ENCODE data around the gene MSI1.

The MSI1 gene

DNA sequence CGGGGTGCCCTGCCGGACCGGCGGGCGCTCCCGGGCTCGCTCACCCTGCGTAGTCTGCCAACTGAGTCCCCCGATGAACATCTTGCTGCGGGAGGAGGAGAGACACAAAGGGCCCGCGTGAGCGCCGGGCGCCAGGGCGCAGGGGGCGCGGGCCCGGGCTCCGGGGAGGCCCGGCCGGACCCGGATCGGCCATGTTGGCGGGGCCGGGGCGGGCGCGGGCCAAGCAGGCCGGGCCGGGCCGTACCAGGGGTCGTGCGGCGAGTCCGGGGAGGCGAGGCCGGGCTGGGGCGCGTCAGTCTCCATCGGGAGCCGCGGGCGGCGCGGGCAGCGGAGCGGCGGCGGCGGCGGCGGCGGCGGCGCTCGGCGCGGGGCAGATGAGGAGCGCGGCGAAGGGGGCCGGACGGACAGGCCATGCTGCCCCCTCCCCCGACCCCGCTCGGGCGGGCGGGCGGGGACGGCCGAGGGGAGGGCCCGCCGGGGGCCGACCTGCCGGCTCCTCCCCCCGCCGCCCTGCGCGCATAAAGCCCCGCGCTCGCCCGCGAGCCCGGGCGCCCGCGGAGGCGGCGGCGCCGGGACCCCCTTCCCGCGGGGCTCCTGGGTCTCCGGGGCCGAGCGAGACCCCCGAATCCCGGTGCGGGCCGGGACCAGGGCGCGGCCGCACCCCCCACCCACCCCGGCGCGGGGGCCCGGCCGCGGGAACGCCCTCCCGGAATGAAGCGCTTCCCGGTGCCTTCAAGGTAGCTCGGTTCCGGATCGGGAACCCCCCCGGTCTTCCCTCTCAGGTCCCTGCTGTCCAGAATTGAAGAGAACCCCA is at the start of gene MSI1:
Gene MSI1, minus strand, starts transcription at position 376 of the 814 bp plus-strand sequence. Its CDS starts 73 bp downstream, at position 303.
- no peak for DNase-seq (ENCODE audit: low spot score)

DNA sequence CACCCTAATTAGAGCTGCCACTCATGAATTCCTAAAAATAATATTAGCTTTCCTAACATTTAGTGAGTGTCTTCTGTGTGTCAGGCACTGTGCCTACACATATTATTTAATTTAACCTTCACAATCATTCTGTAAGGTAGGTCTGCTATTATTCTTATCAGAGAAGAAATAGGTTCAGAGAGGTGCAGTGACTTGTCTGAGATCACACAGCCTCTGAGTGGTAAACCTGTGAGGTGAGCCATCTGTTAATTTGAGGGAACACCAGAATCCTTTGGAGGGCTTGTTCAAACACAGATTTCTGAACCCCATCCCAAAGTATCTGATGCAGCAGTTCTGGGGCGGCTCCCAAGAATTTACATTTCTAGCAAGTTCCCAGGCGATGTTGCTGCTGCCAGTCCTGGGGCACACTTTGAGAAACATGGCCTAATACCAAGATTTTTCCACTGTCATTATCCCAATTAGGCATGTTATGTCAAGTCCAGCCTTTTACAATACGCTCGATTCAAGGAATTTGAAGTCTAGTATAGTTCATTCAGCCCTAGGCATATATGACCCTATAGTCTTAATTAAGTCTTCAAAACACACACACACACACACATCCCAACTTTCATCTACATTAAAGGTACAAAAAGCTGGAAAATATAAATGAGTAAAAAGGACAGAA is 49.1 kb upstream of the MSI1 start:
- no peak for DNase-seq (ENCODE audit: low spot score)

DNA sequence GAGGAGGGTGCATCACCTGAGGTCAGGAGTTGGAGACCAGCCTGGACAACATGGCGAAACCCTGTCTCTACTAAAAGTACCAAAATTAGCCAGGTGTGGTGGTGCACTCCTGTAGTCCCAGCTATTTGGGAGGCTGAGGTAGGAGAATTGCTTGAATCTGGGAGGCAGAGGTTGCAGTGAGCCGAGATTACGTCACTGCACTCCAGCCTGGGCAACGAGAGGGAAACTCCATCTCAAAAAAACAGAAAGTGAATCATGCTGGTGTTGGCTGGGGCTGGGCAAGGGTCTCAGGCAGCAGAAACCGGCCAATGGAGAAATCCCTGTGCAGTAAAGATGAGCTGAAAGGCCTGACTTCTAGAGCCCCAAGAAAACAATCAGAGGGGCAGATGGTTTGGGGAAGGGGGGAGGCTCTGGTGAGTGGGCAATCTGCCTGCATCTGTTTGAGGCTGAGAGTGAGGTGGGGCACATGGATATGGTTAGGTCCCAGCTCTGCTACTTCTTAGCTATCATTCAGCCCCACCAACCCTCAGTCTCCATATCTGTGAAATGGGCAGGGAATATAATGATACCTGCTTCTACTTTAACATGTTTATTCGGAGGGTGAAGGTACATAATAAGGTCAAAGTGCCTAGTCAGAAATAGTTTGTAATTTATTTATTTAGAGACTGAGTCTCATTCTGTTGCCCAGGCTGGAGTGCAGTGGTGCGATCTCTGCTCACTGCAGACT is 47.7 kb upstream of the MSI1 start:
- DNase-seq (ENCODE audit: low spot score), result no peak

DNA sequence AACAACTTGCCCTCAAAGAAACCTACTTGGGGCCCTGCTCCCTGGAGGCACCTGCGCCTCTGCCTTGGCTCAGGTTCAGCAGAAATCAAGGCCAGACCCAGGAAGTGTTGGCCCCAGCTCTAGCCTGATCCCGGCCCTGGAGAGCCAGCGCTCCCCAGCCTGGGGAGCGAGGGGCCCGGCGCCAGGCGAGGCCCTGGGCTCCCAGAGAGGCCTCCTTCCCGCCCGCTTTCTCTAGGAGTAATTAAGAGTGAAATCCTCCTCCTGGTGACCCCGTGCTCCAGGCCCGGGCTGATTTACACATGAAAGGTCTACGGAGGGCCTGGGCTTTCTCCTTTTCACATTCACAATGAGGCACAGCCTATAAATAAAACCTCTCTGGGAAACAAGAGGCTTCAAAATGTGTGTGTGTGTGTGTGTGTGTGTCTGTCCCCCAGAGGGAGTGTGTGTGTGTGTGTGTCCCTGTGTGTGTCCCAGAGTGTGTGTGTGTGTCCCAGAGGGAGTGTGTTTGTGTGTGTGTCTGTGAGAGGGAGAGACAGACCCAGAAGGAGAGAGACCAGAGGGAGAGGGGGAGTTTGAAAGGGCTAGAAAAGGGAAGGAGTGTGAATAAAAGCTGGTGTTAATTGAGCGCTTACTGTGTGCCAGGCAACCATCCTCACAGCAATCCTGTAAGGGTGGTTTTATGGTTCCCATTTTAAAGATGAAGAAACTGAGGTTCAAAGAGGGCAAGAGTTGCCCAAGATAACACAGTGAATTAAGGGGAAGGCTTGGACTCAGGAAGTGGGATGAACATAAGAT is 45.1 kb upstream of the MSI1 start:
- DNase-seq (ENCODE audit: low spot score), result no peak

DNA sequence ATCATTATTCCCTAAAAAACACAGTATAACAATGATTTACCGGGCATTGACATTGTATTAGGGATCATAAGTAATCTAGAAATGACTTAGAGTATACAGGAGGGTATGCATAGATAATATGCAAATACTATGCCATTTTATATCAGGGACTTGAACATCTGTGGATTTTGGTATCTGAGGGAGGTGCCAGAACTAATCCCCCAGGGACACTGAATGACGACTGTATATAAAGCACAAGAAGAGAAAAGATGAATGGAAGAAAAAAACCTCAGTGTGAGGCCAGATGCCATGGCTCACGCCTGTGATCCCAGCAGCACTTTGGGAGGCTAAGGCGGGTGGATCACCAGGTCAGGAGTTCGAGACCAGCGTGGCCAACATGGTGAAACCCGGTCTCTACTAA is 43.5 kb upstream of the MSI1 start:
- no peak for DNase-seq (ENCODE audit: low spot score)

DNA sequence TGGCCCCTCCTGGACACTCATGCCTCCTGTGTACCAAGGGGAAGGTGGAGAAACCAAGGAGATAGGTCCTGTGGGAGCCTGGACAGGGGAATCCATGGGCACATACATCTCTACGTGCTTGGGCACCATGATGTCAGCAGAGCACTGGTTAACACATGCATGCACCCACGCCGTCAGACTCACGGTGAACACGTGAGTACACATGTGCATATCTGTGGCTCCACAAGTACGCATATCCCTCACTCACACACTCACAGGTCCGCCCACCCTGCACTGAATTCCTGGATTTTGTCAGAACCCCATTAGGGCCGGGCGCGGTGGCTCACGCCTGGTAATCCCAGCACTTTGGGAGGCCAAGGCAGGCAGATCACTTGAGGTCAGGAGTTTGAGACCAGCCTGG is 39.8 kb upstream of the MSI1 start:
- no peak for DNase-seq (ENCODE audit: low spot score)

DNA sequence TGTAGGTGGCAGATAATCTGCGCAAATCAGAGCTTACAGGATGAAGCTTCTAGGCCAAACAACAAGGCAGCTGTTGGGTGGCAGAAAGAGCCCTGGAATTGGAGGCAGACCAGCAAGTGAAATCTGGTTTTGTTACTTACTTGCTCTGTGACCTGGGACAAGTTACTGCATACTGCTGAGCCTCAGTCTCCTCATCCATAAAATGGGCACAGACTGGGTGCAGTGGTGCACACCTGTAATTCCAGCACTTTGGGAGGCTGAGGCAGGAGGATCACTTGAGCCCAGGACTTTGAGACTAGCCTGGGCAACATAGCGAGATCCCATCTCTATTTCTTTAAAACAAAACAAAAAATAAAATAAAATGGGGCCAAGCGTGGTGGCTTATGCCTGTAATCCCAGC is 37.6 kb upstream of the MSI1 start:
- DNase-seq (ENCODE audit: low spot score), result no peak

DNA sequence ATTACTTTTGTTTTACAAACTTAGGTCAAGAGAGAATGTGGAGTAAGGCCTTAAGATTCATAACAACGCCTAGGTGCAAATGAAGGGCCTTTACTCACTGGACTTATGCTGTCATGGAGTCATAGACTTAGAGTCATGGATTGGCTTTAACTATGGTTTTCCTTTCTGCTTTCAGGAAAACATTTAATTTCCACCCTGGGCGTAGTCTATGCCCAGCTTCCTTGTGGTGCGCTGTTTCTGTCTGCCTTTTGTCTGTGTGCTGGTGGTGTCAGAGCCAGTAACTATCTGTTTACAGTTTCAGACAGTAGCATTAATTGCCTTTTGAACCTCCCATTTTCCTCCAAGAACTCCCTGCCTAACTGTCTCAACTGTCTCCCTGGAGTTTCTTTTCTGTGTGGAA is 37.1 kb upstream of the MSI1 start:
- no peak for DNase-seq (ENCODE audit: low spot score)

DNA sequence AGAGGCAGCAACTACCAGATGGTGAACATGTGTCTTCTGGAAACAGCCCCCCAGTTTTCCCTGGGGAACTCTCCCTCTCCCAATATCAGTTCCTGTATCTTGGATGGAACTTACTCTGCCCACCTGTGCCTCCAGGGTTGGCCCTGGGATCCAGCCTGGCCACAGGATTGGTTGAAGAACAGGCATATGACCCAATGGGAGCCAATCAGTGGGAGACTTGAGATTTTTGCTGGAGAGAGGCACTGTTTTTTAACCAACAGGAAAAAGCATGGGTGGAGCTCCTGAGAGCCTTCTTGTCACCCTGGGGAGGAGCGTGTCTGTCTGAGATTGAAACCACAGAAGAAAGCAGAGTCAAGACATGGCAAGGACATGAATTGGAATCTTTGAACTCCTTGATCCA is 35.3 kb upstream of the MSI1 start:
- no peak for DNase-seq (ENCODE audit: low spot score)

DNA sequence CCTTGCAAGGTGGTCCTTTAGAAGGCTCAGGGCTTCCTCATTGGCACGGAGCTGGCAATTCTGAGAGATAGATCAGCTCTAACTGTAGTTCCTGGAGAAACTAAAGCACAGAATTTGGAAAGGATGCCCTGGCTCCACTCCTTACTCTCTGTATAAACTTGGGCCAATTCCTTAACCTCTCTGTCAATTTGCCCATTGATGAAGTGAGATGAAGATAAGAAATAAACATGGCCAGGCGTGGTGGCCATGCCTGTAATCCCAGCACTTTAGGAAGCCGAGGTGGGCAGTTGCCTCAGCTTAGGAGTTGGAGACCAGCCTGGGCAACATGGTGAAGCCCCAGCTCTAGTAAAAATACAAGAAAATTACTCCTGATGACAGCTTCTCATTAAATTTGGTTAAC is 34.9 kb upstream of the MSI1 start:
- DNase-seq (ENCODE audit: low spot score), result no peak

DNA sequence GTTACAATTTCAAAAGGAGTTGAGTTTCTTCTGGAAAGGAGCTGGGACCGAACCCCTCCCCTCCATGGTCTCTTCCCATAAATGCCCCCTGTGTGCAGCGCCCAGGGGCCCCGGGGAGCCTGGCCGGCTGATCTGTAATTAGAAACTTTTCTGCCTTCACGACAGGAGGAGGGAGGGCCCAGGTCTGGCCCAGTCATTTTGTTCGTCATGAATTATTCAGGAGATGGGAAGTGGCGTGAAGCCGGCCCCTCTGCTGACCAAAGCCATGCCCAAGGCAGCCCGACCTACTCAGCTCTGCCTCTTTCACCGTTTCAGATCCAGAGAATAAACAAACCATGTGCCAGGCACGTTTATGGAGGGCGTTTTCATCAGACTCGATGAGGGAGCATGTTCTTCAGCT is 33.3 kb upstream of the MSI1 start:
- no peak for DNase-seq (ENCODE audit: low spot score)

DNA sequence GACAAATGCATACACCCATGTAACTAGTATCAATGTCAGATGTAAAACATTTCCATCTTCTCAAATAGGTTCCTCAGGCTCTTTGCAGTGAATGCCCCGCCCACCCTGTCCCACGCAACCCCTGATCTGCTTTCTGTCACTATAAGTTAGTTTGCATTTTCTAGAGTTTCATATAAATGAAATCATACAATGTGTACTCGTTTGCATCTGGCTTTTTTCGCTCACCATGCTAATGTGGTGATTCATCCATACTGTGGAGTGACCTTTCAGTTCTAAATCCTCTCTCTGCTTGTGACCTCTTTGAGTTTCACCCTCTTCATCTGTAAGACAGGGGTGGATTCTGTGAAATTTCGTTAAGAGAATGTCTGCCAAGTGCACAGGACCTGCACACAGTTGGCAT is 30.6 kb upstream of the MSI1 start:
- DNase-seq (ENCODE audit: low spot score), result no peak

DNA sequence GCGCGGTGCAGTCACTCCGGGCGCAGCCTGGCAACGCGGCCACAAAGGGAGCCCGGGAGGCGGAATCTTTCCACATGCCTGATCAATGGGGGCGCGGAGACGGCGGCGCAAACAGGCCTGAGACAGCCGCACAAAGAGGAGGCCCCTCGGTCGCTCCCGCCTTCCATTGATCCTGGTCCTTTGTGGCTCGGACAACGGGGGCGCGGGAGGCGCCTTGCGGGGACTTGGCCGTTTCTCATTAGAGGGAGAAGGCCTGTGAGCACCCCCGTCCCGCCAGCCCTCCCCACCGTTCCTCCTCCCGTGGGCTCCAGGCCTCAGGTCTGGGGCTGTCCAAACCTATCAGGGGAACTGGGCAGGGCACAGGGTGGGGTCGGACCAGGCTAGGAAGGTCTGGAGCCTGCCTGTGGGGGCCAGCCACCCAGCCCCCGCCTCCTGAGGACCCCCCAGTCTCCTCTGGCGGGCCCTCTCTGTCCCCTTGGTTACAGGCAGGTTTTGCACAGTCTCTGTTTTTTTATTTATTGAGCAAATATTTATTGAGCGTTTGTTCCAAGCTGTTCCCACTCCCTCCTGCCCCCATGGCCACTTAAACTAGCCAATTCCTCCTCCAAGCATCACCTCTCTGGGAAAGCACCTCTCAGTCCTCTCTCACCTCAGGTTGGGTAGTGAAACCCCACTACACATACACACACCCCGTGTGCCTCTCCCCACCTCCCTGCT is 29.0 kb upstream of the MSI1 start:
- no peak for DNase-seq (ENCODE audit: low spot score)

DNA sequence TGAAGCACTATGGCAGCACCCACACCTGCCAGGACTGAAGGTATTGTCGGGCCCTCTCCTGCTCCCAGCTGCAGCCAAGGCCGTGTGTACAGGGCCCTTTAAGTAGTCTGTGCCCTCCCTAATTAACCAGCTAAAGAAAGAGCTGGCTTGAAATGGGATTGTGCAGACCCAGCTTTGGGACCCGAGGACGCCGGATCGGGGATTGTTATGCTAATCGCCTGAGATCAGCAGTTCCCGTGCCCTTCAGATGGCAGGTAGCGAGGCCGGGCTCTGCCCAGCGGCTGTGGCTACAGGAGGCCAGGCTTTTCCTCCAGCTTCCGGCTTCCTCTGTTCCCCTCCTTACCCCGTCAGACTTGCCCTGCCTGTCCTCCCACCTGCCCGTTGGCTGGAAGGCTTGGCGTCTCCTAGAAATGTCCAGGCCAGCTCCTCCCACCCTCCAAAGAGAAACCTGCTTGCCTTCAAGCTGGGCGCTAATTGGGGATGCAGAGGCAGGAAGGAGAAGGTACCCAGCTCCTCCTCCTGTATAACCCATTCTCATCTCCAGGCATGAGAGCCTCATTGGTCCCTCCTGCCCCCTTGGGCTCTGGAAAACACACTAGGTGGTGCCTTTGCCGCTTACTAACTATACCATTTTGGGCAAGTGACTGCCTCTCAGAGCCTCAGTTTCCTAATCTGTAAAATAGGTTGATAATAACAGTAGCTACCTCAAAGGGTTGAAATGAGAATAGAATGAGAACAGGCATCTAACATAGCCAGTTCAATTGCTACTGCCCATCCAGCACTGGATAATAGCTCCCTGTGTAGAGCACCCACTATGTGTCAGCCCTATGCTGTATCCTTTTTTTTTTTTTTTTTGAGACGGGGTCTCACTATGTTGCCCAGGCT is 25.8 kb upstream of the MSI1 start:
- no peak for DNase-seq (ENCODE audit: low spot score)

DNA sequence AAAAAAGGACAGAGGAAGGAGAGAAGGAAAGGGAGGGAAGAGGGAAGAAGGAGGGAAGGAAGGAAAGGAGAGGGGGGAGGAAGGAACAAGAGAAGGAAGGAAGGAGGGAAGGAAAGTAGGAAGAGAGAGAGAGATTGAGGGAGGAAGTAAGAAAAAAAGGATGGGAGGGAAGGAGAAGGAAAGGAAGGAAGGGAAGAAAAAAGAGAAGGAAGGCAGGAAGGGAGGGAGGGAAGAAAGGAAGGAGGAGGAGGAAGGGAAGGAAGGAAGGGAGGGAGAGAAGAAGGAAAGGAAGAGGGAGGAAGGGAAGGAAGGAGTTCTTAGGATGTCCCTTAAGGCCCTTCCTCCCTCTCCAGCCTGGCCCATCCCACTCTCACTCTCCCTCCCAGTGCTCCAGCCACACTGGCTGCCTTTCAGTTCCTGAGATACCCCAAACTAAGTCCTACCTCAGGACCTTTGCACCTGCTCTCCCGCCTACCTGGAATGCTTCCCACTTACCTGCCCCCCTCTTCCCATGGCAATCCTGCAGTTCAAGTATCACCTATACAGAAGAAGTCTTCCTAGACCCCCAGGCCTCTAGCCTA is 21.7 kb upstream of the MSI1 start:
- no peak for DNase-seq (ENCODE audit: low spot score)

DNA sequence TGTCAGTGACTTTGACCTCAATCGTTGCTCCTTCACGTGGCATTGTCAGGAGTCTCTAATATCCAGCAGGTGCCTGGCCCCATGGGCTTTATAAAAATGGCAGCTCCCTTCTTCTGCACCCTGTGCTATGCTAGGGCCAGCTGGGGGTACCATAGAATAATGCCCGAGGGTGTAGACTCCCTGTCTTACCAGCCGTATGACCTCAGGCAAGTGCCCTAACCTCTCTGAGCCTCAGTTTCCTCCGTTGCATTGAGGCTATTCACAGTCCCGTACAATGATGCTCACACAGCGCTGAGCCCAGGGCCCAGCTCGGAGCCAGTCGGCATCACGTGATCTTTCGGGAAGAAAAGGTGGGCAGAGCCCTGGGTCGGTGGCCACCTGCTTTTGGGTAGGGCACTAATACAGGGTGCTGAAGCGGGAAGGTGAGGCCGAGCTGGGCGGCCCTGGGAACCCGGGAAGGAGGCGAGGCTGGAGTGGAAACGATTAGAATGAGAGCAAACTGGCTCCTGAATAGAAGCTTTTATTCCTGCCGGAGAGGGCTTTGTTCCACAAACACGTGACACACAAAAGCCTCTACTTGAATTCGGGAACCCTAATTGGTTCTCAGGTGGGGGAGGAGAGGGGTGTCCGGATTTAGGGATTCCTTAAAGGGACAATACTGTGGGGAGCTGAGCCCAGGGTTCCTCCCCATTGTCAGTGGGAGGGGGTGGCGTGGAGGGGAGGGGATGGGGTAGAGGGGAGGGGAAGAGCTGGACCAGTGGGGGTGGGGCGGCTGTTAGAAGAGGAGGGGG is 19.9 kb upstream of the MSI1 start:
- no peak for DNase-seq (ENCODE audit: low spot score)

DNA sequence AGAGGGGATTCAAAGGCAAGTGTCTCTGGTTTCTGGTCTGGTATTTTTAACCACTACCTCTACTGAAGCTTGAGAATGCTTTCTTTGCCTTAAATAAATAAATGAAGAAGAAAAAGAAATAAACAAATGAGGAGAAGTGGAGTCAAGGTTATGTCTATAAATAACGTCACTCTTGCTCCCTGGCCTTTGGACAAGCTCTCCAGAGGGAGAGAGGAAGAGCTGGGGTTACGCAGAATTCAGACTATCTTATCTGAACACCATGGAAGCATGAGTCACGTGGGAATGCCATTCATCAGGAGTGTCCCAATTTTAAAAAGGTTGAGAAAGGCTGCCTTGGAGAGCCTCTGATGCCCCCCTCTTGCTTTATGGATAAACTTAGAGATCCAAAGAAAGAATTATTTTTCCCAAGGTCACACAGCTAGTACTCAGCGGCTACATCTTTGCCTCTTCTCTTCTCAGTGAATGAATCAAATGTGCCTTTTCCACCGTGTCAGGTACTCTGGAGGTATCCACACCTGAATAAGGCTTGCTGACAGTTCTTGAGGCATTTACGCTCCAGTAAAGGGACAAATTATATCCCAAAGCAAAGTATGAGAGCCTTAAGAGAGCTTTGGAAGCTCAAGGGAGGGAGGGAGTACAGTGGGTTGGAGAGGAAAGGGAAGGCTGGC is 12.9 kb upstream of the MSI1 start:
- no peak for DNase-seq (ENCODE audit: low spot score)

DNA sequence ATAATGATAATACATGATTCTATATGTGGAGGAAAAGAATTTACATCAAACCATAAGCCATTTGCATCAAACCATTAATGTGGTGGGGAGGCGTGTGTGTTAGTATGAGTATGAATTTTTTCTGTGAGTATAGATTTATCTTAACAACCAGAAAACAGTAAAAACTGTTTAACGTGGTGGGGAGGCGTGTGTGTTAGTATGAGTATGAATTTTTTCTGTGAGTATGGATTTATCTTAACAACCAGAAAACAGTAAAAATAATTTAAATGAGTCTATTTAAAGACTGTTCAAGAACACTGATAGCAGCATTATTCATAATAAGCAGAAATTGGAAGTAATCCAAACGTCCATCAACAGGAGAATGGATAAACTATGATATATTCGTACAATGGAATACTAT is 9.1 kb upstream of the MSI1 start:
- no peak for DNase-seq (ENCODE audit: low spot score)

DNA sequence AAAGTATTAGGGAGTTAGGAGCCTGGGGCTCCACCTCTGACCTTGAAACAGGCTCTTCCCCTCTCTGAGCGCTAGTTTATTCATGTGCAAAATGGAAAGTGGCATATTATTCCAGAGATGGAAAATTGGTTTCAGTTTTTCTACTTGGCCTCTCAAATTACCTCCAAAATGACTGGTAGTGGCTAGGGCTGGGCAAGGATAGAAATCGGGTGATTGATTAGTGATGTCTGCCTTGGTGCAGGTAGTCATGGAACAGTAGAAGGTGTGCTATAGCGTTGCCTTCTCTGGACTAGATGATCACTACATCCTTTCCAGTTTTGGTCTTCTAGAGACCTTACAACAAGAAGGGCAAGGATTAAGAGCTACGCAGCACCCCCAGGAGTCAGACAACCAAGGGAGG is 8.6 kb upstream of the MSI1 start:
- DNase-seq (ENCODE audit: low spot score), result no peak
